ENCODE measurements around the gene CFAP92. TPM values are rescaled to one million over a fixed set of nuclear protein-coding genes. Genes with fewer than 3 reads are reported as not detected.
A peak's percentile ranks its signal among the peaks of the same experiment; 100 is the strongest.

The CFAP92 gene
- total RNA-seq, 4 donors from 2014 or later = 1.1 to 2.2 TPM; not detected in 2

DNA sequence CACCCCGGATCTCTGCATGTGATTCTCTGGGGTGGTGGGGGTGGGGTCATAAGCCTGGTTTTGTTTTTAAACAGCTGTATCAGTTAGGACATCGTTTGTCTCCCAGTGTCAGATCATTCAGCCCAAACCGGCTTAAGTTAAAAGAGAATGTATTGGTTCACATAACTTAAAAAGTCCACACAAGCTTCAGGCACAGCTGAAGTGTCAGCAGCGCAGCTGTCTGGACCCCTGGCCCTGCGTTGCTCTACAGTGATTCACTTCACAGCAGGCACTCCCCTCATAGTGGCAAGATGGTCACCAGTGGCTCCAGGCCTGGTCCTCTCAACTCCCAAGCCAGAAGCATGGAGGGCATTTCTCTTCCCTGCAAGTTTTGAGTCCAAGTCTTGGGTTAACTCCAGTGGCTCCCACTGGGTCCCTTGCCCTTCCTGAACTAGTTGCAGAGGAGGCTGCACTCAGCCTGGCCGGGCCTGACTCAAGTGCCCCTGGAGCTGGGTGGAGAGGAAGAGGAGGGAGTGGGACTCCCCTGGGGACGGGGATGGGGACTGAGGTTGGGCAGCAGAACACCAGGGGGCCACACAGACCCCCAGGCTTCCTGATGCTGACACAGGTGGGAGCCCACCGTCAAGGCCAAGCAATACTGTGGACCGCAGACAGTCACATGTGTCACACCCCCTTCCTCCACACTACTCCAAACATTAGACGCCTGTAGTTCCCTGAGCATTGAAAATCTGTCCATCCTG lies 37.8 kb upstream of the CFAP92 start:
- ATAC-seq (ENCODE audit: low FRiP score) (no peak), DNase-seq (ENCODE audit: low spot score) (no peak)
- TF ChIP-seq, protein P1, sequence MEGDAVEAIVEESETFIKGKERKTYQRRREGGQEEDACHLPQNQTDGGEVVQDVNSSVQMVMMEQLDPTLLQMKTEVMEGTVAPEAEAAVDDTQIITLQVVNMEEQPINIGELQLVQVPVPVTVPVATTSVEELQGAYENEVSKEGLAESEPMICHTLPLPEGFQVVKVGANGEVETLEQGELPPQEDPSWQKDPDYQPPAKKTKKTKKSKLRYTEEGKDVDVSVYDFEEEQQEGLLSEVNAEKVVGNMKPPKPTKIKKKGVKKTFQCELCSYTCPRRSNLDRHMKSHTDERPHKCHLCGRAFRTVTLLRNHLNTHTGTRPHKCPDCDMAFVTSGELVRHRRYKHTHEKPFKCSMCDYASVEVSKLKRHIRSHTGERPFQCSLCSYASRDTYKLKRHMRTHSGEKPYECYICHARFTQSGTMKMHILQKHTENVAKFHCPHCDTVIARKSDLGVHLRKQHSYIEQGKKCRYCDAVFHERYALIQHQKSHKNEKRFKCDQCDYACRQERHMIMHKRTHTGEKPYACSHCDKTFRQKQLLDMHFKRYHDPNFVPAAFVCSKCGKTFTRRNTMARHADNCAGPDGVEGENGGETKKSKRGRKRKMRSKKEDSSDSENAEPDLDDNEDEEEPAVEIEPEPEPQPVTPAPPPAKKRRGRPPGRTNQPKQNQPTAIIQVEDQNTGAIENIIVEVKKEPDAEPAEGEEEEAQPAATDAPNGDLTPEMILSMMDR (IDR thresholded peaks at IDR 0.05) = no peak

DNA sequence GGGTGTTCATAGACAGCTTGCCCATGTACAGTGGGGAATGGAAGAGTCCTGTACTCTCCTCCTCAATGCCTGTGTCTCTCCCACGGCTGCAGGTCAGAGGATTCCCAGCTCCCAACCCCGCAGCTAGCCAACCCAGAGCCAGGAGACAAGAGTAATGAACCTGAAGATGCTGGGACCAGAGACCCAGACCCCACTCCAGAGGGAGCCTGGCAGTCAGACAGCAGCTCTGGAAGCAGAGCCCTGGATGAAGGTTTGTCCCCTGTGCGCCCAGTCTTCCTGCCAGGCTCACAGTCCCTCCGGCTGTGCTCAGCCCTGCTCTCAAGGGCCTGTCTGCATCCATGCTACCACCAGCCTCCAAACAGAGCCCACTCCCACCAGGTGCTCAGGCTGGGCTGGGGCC lies 36.7 kb upstream of the CFAP92 start:
- ATAC-seq (ENCODE audit: low FRiP score) = no peak
- TF ChIP-seq, protein P1 (IDR thresholded peaks at IDR 0.05) = no peak
- no peak for DNase-seq (ENCODE audit: low spot score)

DNA sequence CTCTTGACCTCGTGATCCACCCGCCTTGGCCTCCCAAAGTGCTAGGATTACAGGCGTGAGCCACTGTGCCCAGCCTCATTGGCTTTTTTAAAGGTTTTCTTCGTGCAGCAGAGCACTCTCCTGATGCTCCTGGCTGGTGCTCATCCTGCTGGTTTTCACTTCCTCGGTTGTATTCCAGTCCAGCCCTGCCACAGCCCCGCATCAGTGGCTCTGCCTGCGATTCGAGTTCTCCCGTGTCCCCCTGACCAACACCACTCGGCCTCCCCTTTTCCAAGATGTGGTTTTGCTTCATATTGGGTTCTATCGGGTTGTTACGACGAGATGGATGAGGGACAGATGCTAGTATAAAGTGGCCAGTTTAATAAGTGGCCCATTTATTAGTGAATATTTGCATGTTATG lies 35.0 kb upstream of the CFAP92 start:
- ATAC-seq (ENCODE audit: low FRiP score) (no peak), DNase-seq (ENCODE audit: low spot score) (no peak)
- TF ChIP-seq, protein P1 (IDR thresholded peaks at IDR 0.05) = no peak

DNA sequence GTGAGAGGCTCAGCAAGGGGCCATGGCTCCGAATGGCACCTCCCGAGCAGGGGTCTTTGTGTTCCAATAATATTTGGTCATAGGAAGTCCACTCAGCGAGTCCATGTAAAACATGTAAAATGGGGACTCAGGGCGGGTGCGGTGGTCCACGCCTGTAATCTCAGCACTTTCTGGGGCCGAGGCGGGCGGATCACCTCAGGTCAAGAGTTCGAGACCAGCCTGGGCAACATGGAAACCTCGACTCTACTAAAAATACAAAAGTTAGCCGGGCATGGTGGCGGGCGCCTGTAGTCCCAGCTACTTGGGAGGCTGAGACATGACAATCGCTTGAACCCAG lies 33.6 kb upstream of the CFAP92 start:
- TF ChIP-seq, protein P1 (IDR thresholded peaks at IDR 0.05) = no peak

DNA sequence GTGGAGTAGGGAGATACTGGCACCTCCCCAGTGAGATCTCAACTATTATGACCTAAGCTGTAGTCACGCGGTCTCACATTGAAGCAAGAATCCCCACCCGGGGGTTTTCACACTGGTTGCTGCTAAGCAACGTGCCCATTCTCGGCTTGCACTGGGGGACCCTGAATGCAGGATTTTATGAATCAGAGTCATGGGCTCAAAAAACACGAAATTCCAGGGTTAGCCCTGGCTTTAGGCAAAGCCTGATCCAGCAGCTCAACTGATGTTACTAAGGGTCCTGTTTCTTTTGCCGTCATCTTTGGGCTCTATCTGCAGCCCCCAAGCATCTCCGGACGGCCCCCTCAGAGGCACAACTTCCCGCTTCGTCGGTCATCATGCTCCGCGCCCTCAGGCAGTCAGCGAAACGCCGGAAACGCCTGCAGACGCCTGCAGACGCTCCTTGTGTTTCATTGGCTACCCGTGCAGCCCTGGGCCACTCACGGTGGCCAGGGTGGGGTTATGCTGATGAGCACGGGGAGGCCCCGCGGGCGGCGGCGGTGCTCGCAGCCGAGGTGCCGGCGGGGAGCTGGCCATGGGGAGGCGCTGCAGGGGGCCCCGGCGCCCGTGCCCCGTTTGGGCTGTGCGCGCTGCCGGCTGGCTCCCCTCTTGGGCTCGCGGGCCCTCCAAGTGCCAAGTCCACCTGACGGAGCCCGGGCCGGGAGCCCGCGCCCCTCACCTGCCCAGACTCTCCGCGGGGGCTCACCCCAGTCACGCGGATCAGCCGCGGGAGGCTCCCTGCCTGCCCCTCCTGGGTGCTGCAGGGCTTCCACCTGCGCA lies 33.1 kb upstream of the CFAP92 start:
- ATAC-seq (ENCODE audit: low FRiP score) = peak; percentile 96
- peak; percentile 72 for DNase-seq (ENCODE audit: low spot score)
- TF ChIP-seq, protein P1 (IDR thresholded peaks at IDR 0.05) = peak in 1 of 3 donors; percentile 42

More for the DNA sequence above, 33.6 kb upstream of the CFAP92 start:
- no peak for ATAC-seq (ENCODE audit: low FRiP score)
- no peak for DNase-seq (ENCODE audit: low spot score)

- DNase-seq (ENCODE audit: low spot score) = no peak
- no peak for ATAC-seq (ENCODE audit: low FRiP score)
- TF ChIP-seq, protein P1 (IDR thresholded peaks at IDR 0.05) = no peak
These were observed 32.0 kb upstream of the CFAP92 start for GRCh38 chr3:129025691-129026435.
